Right atrium auricular region (tissue), 2 donors: ENCODE results near the gene RARG. TPM values are rescaled to one million over a fixed set of nuclear protein-coding genes. Genes with fewer than 3 reads are reported as not detected.
A peak's percentile ranks its signal among the peaks of the same experiment; 100 is the strongest.

Experiments
- DNase-seq: peaks from one replicate; pipeline ENCODE4 v3.0.0-alpha.2; 2019; ENCODE audit warnings: low spot score
- H3K27ac ChIP-seq, 2 donors: fragments of 200-600 bp; sonication (generic); 1 replicate in 1 of 2; 2 replicates in 1 of 2; pipeline ENCODE4 v1.5.1; 2016 to 2019
- H3K27me3 ChIP-seq, 2 donors: fragments of 200-600 bp; sonication (generic); one replicate each; pipeline versions ENCODE4 v1.5.1 to v1.6.0; 2017 to 2019
- H3K36me3 ChIP-seq: fragments of 200-600 bp; sonication (generic); one replicate; pipeline ENCODE4 v1.5.1; 2016
- H3K4me1 ChIP-seq, 2 donors: fragments of 200-600 bp; sonication (generic); one replicate each; pipeline versions ENCODE4 v1.5.1 to v1.6.0; 2017 to 2019
- H3K4me3 ChIP-seq, 2 donors: fragments of 200-600 bp; sonication (generic); 1 replicate in 1 of 2; 2 replicates in 1 of 2; pipeline ENCODE4 v1.5.1; 2017 to 2019; ENCODE audit warnings: mild to moderate bottlenecking in 1 of 2, moderate library complexity in 1 of 2
- H3K9me3 ChIP-seq, 2 donors: fragments of 200-600 bp; sonication (generic); one replicate each; pipeline ENCODE4 v1.5.1; 2019
- total RNA-seq, 2 donors: library from RNA; depleted of rRNA; stranded (reverse); fragments of >200 nt; gene quantifications; one replicate each; pipeline ENCODE4 v1.1.0, GENCODE V29; 2016
- TF ChIP-seq, protein P1 (sequence below), 2 donors: fragments of 200-600 bp; sonication (generic); IDR thresholded peaks; one replicate each; pipeline ENCODE4 v1.5.1; 2019; ENCODE audit warnings: antibody characterized with exemption in 2 of 2

The RARG gene
- total RNA-seq, 2 donors from 2014 or later: 14.8 to 15.0 TPM

DNA sequence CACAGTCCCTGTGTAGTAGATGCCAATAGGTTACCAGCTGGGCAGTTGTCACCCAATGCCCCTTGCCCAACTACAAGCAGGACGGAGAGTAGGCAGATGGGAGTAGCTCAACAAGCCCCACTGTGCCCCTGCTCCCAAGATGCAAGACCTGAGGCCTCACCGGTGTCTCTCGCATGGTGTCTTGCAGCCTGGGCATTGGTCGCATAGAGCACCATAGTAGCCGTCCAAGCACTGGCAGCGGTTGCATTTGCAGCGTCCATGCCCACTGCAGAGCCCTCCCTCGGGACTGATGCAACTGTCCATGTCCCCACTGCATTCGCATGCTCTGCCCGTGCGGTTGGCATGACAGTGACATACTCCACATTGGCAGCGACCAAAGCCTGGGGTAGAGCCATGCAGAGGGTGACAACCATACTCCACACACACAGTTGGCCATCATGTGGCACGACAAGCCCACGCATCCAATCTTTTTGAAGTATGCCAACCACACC lies 39.4 kb downstream of the RARG start:
- no peaks in the 10 kb centered on the region for H3K9me3 ChIP-seq
- H3K27ac ChIP-seq: no peak overlapping the region
- no peak overlapping the region for H3K4me3 ChIP-seq
- no peaks in the 10 kb centered on the region for H3K27me3 ChIP-seq
- peaks cover 12% of the 10 kb centered on the region for H3K36me3 ChIP-seq
- no peak for DNase-seq
- H3K4me1 ChIP-seq: peaks cover 0 to 3% of the 10 kb centered on the region in 2 donors
- TF ChIP-seq, protein P1, sequence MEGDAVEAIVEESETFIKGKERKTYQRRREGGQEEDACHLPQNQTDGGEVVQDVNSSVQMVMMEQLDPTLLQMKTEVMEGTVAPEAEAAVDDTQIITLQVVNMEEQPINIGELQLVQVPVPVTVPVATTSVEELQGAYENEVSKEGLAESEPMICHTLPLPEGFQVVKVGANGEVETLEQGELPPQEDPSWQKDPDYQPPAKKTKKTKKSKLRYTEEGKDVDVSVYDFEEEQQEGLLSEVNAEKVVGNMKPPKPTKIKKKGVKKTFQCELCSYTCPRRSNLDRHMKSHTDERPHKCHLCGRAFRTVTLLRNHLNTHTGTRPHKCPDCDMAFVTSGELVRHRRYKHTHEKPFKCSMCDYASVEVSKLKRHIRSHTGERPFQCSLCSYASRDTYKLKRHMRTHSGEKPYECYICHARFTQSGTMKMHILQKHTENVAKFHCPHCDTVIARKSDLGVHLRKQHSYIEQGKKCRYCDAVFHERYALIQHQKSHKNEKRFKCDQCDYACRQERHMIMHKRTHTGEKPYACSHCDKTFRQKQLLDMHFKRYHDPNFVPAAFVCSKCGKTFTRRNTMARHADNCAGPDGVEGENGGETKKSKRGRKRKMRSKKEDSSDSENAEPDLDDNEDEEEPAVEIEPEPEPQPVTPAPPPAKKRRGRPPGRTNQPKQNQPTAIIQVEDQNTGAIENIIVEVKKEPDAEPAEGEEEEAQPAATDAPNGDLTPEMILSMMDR (IDR thresholded peaks at IDR 0.05): no peak

DNA sequence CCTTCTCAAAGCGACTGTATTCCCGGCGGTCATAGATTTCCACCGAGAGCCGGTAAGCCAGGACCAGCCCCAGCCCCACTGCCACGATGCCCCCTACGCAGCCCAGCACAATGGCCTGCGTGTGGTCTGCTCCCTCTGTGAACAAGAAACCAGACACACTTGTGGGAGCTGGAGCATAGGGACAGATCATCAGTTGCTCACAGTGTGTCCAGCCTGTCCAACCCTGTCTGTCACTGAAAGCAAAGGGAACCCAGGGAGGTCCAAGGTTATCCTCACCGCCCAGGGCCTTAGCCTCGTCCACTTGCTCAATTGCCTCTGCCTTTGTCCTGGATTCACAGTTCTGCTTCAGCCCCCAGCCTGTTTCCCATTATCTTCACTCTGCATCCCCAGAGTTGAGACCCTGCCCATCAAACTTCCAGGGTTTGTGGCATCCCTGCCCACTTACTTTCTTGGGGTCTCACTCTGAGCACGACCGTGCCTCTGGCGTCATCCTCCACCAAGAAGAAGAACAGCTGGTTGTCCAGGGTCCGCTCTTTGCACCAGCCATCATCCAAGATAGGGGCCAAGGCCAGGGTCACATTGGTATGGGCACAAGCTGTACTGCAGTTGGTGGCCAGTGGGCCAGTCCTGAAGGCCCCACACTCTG lies 40.0 kb downstream of the RARG start:
- Histone ChIP-seq H3K27me3 (no peaks in the 10 kb centered on the region), H3K36me3 (peaks cover 18% of the 10 kb centered on the region)
- no peak for DNase-seq

DNA sequence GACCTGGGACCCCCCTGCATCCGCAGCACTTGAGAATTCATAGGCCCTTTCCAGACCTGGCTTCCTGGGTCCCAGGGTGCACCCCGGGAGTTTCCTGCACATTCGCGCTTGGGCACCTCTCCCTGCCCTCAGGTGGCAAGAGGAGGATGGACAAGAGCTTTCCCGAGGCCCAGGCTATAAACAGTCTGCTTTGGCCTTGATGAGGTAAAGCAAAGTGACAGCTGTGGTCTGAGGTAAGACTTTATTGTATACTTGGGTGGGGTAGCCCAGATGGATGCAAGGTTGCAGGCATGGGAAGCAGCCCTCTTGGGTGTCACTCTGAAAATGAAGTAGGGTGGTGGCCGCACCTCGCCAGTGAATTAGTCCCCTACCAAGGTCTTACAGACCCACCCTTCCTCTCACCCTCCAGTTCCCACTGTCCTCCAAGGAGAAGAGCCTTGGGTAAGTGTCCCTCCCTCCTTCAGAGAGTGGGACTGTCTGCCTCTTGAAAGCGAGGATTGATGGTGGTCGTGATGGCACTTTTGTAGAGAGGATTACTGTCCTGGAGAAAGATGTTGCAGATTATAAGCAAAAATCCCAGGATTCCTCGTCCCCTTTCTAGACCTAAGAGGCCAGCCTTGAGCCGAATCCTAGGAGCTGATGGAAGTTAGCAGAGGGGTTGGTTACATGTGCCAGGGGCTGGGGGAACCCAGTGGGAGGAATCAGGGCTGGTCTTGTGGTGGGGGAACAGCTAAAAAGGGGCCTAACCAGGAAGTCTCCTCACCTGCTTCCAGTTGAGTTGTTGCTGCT lies 40.7 kb downstream of the RARG start:
- Histone ChIP-seq H3K36me3 (peaks cover 25% of the 10 kb centered on the region), H3K4me1 (no peaks in the 10 kb centered on the region), H3K9me3 (no peaks in the 10 kb centered on the region), H3K4me3 (no peak overlapping the region), H3K27ac (no peak overlapping the region), H3K27me3 (no peaks in the 10 kb centered on the region)
- TF ChIP-seq, protein P1 (IDR thresholded peaks at IDR 0.05): no peak
- no peak for DNase-seq

More for the DNA sequence above, 40.0 kb downstream of the RARG start:
- Histone ChIP-seq H3K27ac (no peak overlapping the region), H3K9me3 (no peaks in the 10 kb centered on the region), H3K4me1 (no peaks in the 10 kb centered on the region), H3K4me3 (no peak overlapping the region)
- TF ChIP-seq, protein P1 (IDR thresholded peaks at IDR 0.05): no peak

DNA sequence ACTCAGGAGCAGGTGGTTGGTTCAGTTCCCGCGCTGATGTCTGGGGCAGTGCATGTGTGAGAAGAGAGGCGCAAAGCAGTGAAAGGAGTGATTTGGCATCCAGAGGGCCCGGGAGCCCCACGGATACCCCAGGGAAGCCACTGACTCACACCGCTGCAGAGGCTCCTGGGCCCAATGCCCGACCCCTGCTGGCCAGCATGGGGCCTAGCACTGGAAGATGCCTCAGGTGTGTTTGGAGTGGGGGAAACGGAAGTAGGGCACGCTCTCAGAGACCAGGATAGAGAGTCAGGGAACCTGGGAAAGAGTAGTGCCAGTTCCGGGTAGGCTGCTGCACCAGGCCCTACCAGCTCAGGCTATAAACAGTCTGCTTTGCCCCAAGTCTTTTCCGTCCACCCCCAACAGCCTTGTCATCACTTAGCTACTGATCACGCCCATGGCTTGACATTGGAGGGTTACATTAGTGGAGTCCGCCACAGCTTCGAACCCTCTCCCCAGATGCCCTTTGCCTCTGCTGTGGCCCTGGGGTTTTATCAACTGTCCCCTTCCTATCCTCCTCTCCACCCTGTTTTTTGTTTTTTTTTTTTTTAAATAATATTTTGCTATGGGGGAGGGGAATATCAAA lies 41.8 kb downstream of the RARG start:
- no peaks in the 10 kb centered on the region for H3K27me3 ChIP-seq
- no peaks in the 10 kb centered on the region for H3K9me3 ChIP-seq
- no peak overlapping the region for H3K27ac ChIP-seq
- peaks cover 36% of the 10 kb centered on the region for H3K36me3 ChIP-seq
- no peaks in the 10 kb centered on the region for H3K4me1 ChIP-seq
- no peak for DNase-seq
- H3K4me3 ChIP-seq: no peak overlapping the region
- TF ChIP-seq, protein P1 (IDR thresholded peaks at IDR 0.05): peak; percentile 45 to 79

DNA sequence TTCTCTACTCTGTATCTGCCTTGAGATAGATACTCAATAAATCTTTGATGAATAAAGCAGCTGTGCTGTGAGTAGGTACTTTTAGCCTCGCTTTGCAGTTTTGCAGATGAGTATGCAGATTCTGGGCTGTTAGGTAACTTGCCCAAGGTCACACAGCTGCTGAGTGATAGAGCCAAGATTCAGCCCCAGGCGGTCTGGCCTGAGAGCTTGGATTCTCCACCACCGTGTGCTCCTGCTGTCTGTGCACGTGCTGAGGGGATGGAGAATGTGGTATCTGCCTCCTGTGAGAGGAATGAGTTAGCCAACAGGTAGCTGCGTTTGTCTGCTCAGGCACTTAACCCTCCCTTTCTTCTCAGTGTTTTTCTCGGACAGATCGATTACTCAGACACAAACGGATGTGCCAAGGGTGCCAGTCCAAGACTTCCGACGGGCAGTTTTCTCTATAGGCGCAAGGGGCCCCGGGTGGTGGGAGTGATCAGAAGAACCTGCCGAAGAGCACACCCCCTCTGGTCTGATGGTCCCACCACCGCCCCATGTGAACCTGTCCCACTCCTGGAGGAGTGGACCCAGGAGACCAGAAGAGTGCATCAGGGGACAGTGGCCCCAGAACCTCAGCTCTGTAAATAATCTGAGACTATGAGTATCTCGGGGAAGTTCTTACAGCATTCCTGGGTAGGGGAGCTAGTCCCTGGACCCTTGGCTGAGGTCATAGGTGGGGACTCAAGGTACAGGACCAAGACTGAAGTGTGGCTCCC lies 44.7 kb downstream of the RARG start:
- Histone ChIP-seq H3K27ac (no peak overlapping the region), H3K9me3 (no peaks in the 10 kb centered on the region), H3K4me3 (no peak overlapping the region), H3K27me3 (no peaks in the 10 kb centered on the region), H3K36me3 (peaks cover 62% of the 10 kb centered on the region), H3K4me1 (peaks cover 0 to 22% of the 10 kb centered on the region in 2 donors)
- TF ChIP-seq, protein P1 (IDR thresholded peaks at IDR 0.05): no peak
- DNase-seq: no peak
